Measurements from ENCODE around the gene HOOK1.
"Not testable (repeated sequence)": the region's sequence is repeated elsewhere in the genome, so short reads cannot be mapped to it uniquely, and the experiment has no call there.

The HOOK1 gene

GRCh38 chr1:59892841-59893811 lies 78.4 kb downstream of the HOOK1 start:
- DNase-seq, result peak; percentile 91

- no peak for DNase-seq
These were observed 82.4 kb downstream of the HOOK1 start for GRCh38 chr1:59897165-59897564.

- DNase-seq, result no peak
These were observed 84.2 kb downstream of the HOOK1 start for GRCh38 chr1:59898927-59899326.

- no peak for DNase-seq
These were observed 85.9 kb downstream of the HOOK1 start for GRCh38 chr1:59900640-59901039.

- no peak for DNase-seq
These were observed 87.1 kb downstream of the HOOK1 start for GRCh38 chr1:59901770-59902388.

- peak; percentile 76 for DNase-seq
These were observed 88.5 kb downstream of the HOOK1 start for GRCh38 chr1:59903141-59903754.

DNA sequence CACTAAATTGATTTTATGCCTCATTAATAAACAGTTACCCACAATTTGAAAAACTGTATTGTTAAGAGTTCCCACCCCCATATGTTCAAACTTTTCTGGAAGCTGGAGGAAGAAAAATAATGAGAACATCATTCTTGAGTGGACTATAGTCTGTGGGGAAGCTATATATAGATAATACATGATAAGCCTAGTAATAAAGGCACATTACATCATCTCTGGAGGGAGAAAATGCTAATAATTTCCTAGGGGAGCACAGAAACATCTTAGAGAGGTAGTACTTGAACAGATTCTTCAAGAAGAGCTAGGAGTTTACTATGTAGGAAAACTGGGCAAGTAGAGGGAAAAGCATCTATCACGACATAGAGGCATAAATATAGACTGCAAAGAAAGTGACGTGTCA lies 92.2 kb downstream of the HOOK1 start:
- no peak for DNase-seq

GRCh38 chr1:59908084-59908483 lies 93.3 kb downstream of the HOOK1 start:
- no peak for DNase-seq

DNA sequence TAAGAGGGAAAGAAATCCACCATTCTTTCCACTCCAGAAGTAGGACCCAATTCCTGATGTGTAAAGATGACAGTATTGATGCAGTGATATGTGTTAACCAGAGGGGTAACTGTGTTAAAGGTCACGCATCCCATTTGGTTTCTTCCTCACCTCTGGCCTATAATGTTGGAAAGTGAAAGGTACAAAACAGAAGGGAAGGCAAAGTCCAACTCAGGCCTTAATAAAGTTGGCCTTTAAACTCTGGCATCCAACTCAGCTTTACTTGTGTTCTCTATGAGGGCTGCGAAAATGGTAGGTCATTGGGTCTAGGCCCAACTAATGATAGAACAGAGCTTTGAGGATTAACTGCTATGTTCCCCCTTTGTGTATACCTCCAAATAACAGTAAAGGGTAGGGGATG lies 93.9 kb downstream of the HOOK1 start:
- DNase-seq, result no peak

DNA sequence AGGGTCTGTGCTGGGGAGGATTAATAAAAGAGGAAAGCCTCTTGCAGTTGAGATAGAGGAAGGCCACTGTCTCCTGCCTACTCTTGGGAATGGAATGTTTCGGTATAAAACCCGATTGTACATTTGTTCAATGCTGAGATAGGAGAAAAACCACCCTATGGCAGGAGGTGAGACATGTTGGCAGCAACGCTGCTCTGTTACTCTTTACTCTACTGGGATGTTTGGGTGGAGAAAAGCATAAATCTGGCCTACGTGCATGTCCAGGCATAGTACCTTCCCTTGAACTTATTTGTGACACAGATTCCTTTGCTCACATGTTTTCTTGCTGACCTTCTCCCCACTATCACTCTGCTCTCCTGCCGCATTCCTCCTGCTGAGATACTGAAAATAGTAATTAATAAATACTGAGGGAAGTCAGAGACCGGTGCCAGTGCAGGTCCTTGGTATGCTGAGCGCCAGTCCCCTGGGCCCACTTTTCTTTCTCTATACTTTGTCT lies 100.1 kb downstream of the HOOK1 start:
- DNase-seq, result not testable (repeated sequence)

DNA sequence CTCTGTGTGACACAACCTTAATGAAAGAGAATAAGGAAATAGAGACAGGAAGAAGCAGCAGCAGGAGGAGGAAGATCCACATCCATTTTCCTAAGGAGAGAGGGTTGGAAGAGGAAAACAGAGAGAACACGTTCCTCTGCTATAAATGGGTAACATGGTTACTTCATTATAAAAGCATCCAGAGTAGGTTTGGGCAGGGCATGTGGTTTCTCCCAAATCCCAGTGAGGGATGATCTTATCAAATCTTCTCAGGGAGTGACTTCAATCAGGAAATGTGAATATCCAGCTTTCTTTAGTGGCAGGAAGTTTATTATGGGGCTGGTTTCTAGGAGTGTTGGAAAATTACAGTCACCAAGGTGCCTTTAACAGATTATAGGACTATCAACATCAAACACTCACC lies 100.8 kb downstream of the HOOK1 start:
- no peak for DNase-seq

DNA sequence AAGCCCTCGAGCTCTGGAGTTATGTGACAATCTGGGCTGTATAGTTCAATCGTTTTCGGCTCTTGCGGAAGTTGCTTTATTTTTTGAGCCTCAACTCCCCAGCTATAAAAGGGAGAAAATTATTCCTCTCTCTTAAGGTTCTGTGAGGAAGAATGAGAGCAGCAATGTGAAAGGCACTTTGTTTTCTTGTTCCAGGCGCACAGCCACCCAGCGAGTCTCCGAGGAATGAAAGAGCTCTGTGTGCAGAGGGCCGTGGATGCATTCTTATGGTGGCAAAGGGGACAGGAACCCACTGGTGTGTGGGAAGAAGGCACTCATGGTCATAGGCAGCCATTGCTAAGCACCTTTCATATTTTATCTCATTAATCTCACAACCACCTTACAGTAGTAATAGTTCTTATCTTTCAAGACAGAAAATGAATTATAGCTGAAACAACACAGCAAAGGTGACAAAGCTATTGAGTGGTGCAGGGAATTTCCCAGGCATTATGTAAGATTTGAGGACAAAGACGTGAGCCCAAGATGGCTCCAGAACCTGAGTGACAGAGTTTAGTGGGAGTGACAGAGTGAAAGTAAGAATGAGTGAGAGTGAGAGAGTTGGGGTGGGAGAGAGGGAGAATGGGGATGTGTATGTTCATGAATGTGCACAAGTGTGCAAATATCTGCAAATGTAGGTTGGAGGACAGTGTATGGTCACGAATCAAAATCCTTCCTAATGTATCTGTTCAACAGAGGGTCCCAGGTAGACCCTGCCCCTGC lies 102.5 kb downstream of the HOOK1 start:
- DNase-seq, result no peak

DNA sequence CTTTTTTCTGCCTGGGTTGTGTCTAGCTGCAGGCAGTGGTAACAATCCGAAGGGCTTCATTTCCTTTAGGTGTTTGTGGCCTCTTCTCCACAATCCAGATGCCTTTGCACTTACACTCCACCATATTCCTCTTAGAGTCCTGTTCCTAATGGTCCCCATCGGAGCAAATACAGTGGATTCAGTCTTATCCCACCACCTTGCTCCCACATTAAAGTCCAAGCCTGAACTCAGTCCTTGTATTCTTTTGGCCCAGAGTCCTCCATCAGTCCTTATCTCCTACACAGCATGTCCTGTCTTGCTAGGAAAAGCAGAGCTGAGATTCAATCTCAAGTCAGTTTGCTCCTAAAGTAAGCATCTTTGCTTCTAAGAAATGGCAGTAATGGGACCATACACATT lies 103.0 kb downstream of the HOOK1 start:
- DNase-seq, result no peak

DNA sequence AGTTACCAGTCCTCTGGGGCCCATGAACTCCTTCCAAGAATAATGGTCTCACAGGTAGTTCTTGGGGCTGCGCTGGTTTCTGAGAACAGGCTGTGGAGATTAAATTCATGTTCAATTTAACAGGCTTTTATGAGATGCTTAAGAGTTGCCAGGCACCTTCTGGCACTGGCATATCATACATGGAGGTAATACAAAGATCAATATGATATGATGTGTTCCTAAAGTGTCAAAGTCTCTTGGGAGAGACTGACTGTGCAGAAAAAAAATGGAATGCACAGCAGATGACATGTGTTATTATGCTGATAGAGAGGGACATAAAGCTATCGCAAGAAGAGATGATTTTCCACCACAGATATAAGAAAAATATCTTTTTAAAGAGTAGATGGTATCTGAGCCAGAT lies 105.0 kb downstream of the HOOK1 start:
- no peak for DNase-seq

DNA sequence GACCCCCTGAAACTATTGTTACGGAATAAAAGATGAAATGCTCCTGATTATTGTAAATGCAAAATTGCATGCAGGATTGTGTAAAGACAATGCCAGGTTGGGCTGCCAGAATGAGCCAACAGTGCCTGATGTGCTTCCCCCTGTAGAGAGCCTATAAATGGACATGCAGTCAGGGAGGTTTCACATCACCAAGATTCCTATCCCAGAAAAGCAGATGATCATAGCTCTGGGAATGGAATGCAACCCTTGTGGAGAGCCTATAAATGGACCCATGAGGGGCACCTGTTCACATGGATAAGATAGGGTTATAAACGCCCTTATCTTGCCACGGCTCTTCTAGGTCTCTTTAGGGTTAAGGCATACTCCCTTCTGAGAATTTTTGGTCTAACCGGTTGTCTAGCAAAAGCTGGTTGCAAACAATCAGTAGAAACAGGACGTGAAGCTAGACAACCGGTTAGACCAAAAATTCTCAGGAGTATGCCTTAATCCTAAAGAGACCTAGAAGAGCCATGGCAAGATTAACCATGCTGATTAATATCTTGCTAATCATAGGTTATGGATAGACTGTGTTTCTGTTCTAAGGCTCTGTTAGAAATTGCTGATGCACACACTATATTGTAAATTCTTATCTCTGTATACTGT lies 106.6 kb downstream of the HOOK1 start:
- DNase-seq, result not testable (repeated sequence)

DNA sequence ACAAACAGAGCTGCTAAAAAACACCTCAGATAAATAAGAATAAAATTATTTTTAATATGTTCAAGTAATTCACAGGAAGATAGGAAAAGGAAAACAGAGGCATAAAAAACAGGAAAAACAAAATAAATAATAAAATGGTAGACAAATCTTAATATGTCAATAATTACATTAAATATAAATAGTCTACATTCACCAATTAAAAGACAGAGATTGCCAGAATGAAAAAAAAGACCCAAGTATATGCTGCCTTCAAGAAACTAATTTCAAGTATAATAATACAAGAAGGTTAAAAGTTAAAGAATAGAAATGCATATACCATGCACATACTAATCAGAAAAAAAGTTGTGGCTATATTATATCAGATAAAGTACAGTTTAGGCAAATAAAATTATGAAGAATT lies 109.9 kb downstream of the HOOK1 start:
- no peak for DNase-seq

All from DMS53 (cell line).